NB4 (cell line): Measurements from ENCODE around the gene SYCE3.

ENCODE experiments used
- CTCF ChIP-seq: IDR thresholded peaks from one replicate; pipeline ENCODE4 v1.5.1; 2012; ENCODE audit warnings: low read depth, low read length
- MAX ChIP-seq: IDR thresholded peaks from 2 replicates; pipeline ENCODE4 v1.6.1; 2011; ENCODE audit warnings: low read depth, low read length
- MYC ChIP-seq: IDR thresholded peaks from 2 replicates; pipeline ENCODE4 v1.6.1; 2011; ENCODE audit warnings: low read depth, low read length
- POLR2A ChIP-seq: IDR thresholded peaks from 2 replicates; pipeline ENCODE4 v1.6.1; 2011; ENCODE audit warnings: mild to moderate bottlenecking; ENCODE audit not compliant: insufficient read length; ENCODE audit errors: extremely low read depth

GRCh38 chr22:50524676-50525103 lies 38.0 kb downstream of the SYCE3 start:
- no peak for TF ChIP-seq CTCF
- no peak for TF ChIP-seq MAX
- TF ChIP-seq POLR2A, result no peak
- TF ChIP-seq MYC, result no peak
